HepG2 (cell line): Measurements from ENCODE around the gene ST6GALNAC2. TPM values are rescaled to one million over a fixed set of nuclear protein-coding genes. Genes with fewer than 3 reads are reported as not detected.

Experiments
- BORCS8-MEF2B ChIP-seq: sonication (generic); formaldehyde crosslinking; IDR thresholded peaks from 2 replicates; pipeline ENCODE4 v1.8.0; 2022; ENCODE audit warnings: mild to moderate bottlenecking, missing genetic modification reagents
- CBX2 ChIP-seq, 2 experiments: fragments of 200-600 bp in 1 of 2; sonication (generic); formaldehyde crosslinking in 1 of 2; IDR thresholded peaks; 2 replicates each; pipeline versions ENCODE4 v1.7.0 to v1.8.1; 2018 to 2022; ENCODE audit warnings: low read depth in 2 of 2, low read length in 1 of 2, mild to moderate bottlenecking in 1 of 2, missing genetic modification reagents in 1 of 2
- FIP1L1 ChIP-seq: fragments of 200-400 bp; formaldehyde crosslinking; IDR thresholded peaks from 2 replicates; pipeline ENCODE4 v1.6.1; 2018; ENCODE audit warnings: low read depth, mild to moderate bottlenecking, low read length, moderate library complexity, borderline replicate concordance; ENCODE audit not compliant: insufficient read depth
- HDAC2 ChIP-seq: sonication (generic); formaldehyde crosslinking; IDR thresholded peaks from 2 replicates; pipeline ENCODE4 v1.4.0; 2020; ENCODE audit warnings: missing genetic modification reagents
- HOXA5 ChIP-seq: sonication (generic); formaldehyde crosslinking; IDR thresholded peaks from 2 replicates; pipeline ENCODE4 v1.4.0; 2020; ENCODE audit warnings: missing genetic modification reagents
- IKZF1 ChIP-seq: fragments of 450-650 bp; IDR thresholded peaks from 2 replicates; pipeline ENCODE4 v1.7.1; 2016
- JARID2 ChIP-seq: sonication (generic); formaldehyde crosslinking; IDR thresholded peaks from 2 replicates; pipeline ENCODE4 v1.8.1; 2023; ENCODE audit warnings: missing genetic modification reagents, inconsistent platforms; ENCODE audit not compliant: insufficient replicate concordance
- JDP2 ChIP-seq: sonication (generic); formaldehyde crosslinking; IDR thresholded peaks from 2 replicates; pipeline ENCODE4 v1.8.1; 2022; ENCODE audit warnings: missing genetic modification reagents, borderline replicate concordance
- MATR3 ChIP-seq: sonication (generic); formaldehyde crosslinking; IDR thresholded peaks from 2 replicates; pipeline ENCODE4 v1.4.0; 2020; ENCODE audit warnings: missing genetic modification reagents
- MIER2 ChIP-seq: IDR thresholded peaks from 2 replicates; pipeline ENCODE4 v1.6.1; 2016; ENCODE audit warnings: missing biosample characterization, missing genetic modification reagents
- PHF5A ChIP-seq: IDR thresholded peaks from one replicate; pipeline ENCODE4 v1.6.1; 2018; ENCODE audit warnings: low read depth, missing genetic modification reagents; ENCODE audit not compliant: unreplicated experiment
- REL ChIP-seq: sonication (generic); formaldehyde crosslinking; conservative IDR thresholded peaks from 2 replicates; pipeline ENCODE4 v1.8.0; 2022; ENCODE audit warnings: mild to moderate bottlenecking, missing genetic modification reagents, moderate library complexity
- SAP130 ChIP-seq: IDR thresholded peaks from 2 replicates; pipeline ENCODE4 v1.6.1; 2016; ENCODE audit warnings: low read depth
- SP2 ChIP-seq: sonication (generic); formaldehyde crosslinking; IDR thresholded peaks from 2 replicates; pipeline ENCODE4 v1.5.1; 2020; ENCODE audit warnings: mild to moderate bottlenecking, missing genetic modification reagents
- TOPORS ChIP-seq: sonication (generic); formaldehyde crosslinking; IDR thresholded peaks from 2 replicates; pipeline ENCODE4 v1.8.0; 2023; ENCODE audit warnings: mild to moderate bottlenecking, missing genetic modification reagents
- ZNF180 ChIP-seq: sonication (generic); formaldehyde crosslinking; IDR thresholded peaks from 2 replicates; pipeline ENCODE4 v1.4.0; 2020; ENCODE audit warnings: low read depth, missing genetic modification reagents, borderline replicate concordance
- ZNF350 ChIP-seq: sonication (generic); formaldehyde crosslinking; IDR thresholded peaks from 2 replicates; pipeline ENCODE4 v1.4.0; 2020; ENCODE audit warnings: mild to moderate bottlenecking, low read depth, missing genetic modification reagents, borderline replicate concordance
- ZNF775 ChIP-seq: sonication (generic); formaldehyde crosslinking; IDR thresholded peaks from 2 replicates; pipeline ENCODE4 v1.4.0; 2020; ENCODE audit warnings: missing genetic modification reagents, mild to moderate bottlenecking, moderate library complexity, borderline replicate concordance
- ZNF776 ChIP-seq: sonication (generic); formaldehyde crosslinking; IDR thresholded peaks from 2 replicates; pipeline ENCODE4 v1.4.0; 2020; ENCODE audit warnings: mild to moderate bottlenecking, missing genetic modification reagents
- ZSCAN31 ChIP-seq: sonication (generic); formaldehyde crosslinking; IDR thresholded peaks from 2 replicates; pipeline ENCODE4 v1.5.0; 2020; ENCODE audit warnings: low read depth, mild to moderate bottlenecking, missing genetic modification reagents
- ZZZ3 ChIP-seq: sonication (generic); formaldehyde crosslinking; IDR thresholded peaks from 2 replicates; pipeline ENCODE4 v1.4.0; 2020; ENCODE audit warnings: missing genetic modification reagents, mild to moderate bottlenecking, borderline replicate concordance
- polyA plus RNA-seq, 8 experiments: library from polyadenylated mRNA; depleted of rRNA in 3 of 8; stranded (reverse) in 7 of 8; unstranded in 1 of 8; fragments of >200 nt; fragmentation: Illumina TruSeq in 4 of 8; extraction: Trizol in 4 of 8; gene quantifications; 2 replicates each; pipeline versions ENCODE4 v1.2.1 to v1.2.3, GENCODE V29; 2011 to 2016; ENCODE audit warnings: low read depth in 4 of 8, missing spikeins in 1 of 8, mixed read lengths in 1 of 8; ENCODE audit not compliant: insufficient read depth in 1 of 8
- total RNA-seq, 5 experiments: library from RNA; depleted of rRNA; stranded (reverse); fragments of >200 nt; fragmentation: Illumina TruSeq; extraction: Trizol; gene quantifications; 2 replicates each; pipeline ENCODE4 v1.2.3, GENCODE V29; 2016; ENCODE audit warnings: low read depth in 1 of 5
- TF ChIP-seq, protein P1 (sequence below): sonication (generic); formaldehyde crosslinking; IDR thresholded peaks from 2 replicates; pipeline ENCODE4 v1.8.0; 2022; ENCODE audit warnings: missing genetic modification reagents, mild to moderate bottlenecking, moderate library complexity, borderline replicate concordance
- TF ChIP-seq, protein P2 (sequence below): sonication (generic); formaldehyde crosslinking; IDR thresholded peaks from 2 replicates; pipeline ENCODE4 v1.4.0; 2020; ENCODE audit warnings: missing genetic modification reagents, mild to moderate bottlenecking, borderline replicate concordance

Gene ST6GALNAC2
- total and polyA plus RNA-seq, 2 of the 13 experiments (the other 11 are each of a cell fraction or from before 2014, with no cell fraction given) = 0.12 to 0.49 TPM

GRCh38 chr17:76524598-76525512 is 60.8 kb downstream of the ST6GALNAC2 start (continued):
- no peak for TF ChIP-seq ZNF180 (CRISPR knock-in tag)
- peak; percentile 66; the same call in 1 of the 2 replicates for TF ChIP-seq ZSCAN31 (CRISPR knock-in tag)
- TF ChIP-seq BORCS8-MEF2B = no peak
- TF ChIP-seq ZZZ3 (CRISPR knock-in tag) = no peak
- peak; percentile 85 for TF ChIP-seq HDAC2
- TF ChIP-seq JARID2 (CRISPR knock-in tag) = no peak
- TF ChIP-seq ZNF776 = 0 out of 2 replicates have a peak, but pooled peaks have one; percentile 13
- TF ChIP-seq CBX2 (IDR thresholded peaks at IDR 0.05; ENCODE audit: low read depth, low read length) = no peak
- no peak for TF ChIP-seq CBX2 (CRISPR knock-in tag; IDR thresholded peaks at IDR 0.05; ENCODE audit: low read depth)
- TF ChIP-seq PHF5A (CRISPR knock-in tag) = no peak
- TF ChIP-seq, protein P1, sequence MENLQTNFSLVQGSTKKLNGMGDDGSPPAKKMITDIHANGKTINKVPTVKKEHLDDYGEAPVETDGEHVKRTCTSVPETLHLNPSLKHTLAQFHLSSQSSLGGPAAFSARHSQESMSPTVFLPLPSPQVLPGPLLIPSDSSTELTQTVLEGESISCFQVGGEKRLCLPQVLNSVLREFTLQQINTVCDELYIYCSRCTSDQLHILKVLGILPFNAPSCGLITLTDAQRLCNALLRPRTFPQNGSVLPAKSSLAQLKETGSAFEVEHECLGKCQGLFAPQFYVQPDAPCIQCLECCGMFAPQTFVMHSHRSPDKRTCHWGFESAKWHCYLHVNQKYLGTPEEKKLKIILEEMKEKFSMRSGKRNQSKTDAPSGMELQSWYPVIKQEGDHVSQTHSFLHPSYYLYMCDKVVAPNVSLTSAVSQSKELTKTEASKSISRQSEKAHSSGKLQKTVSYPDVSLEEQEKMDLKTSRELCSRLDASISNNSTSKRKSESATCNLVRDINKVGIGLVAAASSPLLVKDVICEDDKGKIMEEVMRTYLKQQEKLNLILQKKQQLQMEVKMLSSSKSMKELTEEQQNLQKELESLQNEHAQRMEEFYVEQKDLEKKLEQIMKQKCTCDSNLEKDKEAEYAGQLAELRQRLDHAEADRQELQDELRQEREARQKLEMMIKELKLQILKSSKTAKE (CRISPR knock-in tag) = peak; percentile 50
- no peak for TF ChIP-seq MIER2 (CRISPR knock-in tag)
- TF ChIP-seq, protein P2, sequence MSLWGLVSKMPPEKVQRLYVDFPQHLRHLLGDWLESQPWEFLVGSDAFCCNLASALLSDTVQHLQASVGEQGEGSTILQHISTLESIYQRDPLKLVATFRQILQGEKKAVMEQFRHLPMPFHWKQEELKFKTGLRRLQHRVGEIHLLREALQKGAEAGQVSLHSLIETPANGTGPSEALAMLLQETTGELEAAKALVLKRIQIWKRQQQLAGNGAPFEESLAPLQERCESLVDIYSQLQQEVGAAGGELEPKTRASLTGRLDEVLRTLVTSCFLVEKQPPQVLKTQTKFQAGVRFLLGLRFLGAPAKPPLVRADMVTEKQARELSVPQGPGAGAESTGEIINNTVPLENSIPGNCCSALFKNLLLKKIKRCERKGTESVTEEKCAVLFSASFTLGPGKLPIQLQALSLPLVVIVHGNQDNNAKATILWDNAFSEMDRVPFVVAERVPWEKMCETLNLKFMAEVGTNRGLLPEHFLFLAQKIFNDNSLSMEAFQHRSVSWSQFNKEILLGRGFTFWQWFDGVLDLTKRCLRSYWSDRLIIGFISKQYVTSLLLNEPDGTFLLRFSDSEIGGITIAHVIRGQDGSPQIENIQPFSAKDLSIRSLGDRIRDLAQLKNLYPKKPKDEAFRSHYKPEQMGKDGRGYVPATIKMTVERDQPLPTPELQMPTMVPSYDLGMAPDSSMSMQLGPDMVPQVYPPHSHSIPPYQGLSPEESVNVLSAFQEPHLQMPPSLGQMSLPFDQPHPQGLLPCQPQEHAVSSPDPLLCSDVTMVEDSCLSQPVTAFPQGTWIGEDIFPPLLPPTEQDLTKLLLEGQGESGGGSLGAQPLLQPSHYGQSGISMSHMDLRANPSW (CRISPR knock-in tag) = no peak
- TF ChIP-seq ZNF350 (CRISPR knock-in tag) = peak; percentile 91
- TF ChIP-seq SAP130 (CRISPR knock-in tag) = peak; percentile 55
- TF ChIP-seq ZNF775 (CRISPR knock-in tag) = no peak
- no peak for TF ChIP-seq MATR3 (CRISPR knock-in tag)
- peak; percentile 44; the same call in 1 of the 2 replicates for TF ChIP-seq HOXA5 (CRISPR knock-in tag)
- TF ChIP-seq JDP2 (CRISPR knock-in tag) = no peak
- TF ChIP-seq FIP1L1 = no peak
- TF ChIP-seq SP2 (CRISPR knock-in tag) = no peak
- no peak for TF ChIP-seq REL (CRISPR knock-in tag)
- no peak for TF ChIP-seq IKZF1
- no peak for TF ChIP-seq TOPORS (CRISPR knock-in tag)
